ENCODE results near the gene LYZL2. TPM values are rescaled to one million over a fixed set of nuclear protein-coding genes. Genes with fewer than 3 reads are reported as not detected.
"Not testable (repeated sequence)": the region's sequence is repeated elsewhere in the genome, so short reads cannot be mapped to it uniquely, and the experiment has no call there.

The LYZL2 gene
- total RNA-seq, 1 donor from 2014 or later: not detected

- no peak for DNase-seq (ENCODE audit: low read depth)
- Histone ChIP-seq H3K4me3 (ENCODE audit: low read depth, low read length) (no peak overlapping the region), H3K27me3 (ENCODE audit: control insufficient read depth, insufficient read depth, low read length) (no peaks in the 10 kb centered on the region), H3K36me3 (ENCODE audit: control insufficient read depth, insufficient read depth, low read length) (no peaks in the 10 kb centered on the region)
- TF ChIP-seq CTCF (IDR thresholded peaks at IDR 0.05; ENCODE audit: insufficient read depth, low read length, poor library complexity, severe bottlenecking): no peak
These were observed 1.6 kb upstream of the LYZL2 start for GRCh38 chr10:30631188-30631587.

GRCh38 chr10:30630571-30630970 lies 1.0 kb upstream of the LYZL2 start:
- no peaks in the 10 kb centered on the region for H3K36me3 ChIP-seq (ENCODE audit: control insufficient read depth, insufficient read depth, low read length)
- no peaks in the 10 kb centered on the region for H3K27me3 ChIP-seq (ENCODE audit: control insufficient read depth, insufficient read depth, low read length)
- no peak for TF ChIP-seq CTCF (IDR thresholded peaks at IDR 0.05; ENCODE audit: insufficient read depth, low read length, poor library complexity, severe bottlenecking)
- no peak for DNase-seq (ENCODE audit: low read depth)
- no peak overlapping the region for H3K4me3 ChIP-seq (ENCODE audit: low read depth, low read length)

GRCh38 chr10:30628576-30628975 lies 977 bp downstream of the LYZL2 start:
- not testable (repeated sequence) for H3K36me3 ChIP-seq (ENCODE audit: control insufficient read depth, insufficient read depth, low read length); H3K4me3 ChIP-seq (ENCODE audit: low read depth, low read length); DNase-seq (ENCODE audit: low read depth); H3K27me3 ChIP-seq (ENCODE audit: control insufficient read depth, insufficient read depth, low read length)

- not testable (repeated sequence) for H3K27me3 ChIP-seq (ENCODE audit: control insufficient read depth, insufficient read depth, low read length); DNase-seq (ENCODE audit: low read depth); H3K4me3 ChIP-seq (ENCODE audit: low read depth, low read length); H3K36me3 ChIP-seq (ENCODE audit: control insufficient read depth, insufficient read depth, low read length)
These were observed 2.7 kb downstream of the LYZL2 start for GRCh38 chr10:30626837-30627236.

GRCh38 chr10:30626196-30626595 lies 3.4 kb downstream of the LYZL2 start:
- not testable (repeated sequence) for H3K4me3 ChIP-seq (ENCODE audit: low read depth, low read length); H3K27me3 ChIP-seq (ENCODE audit: control insufficient read depth, insufficient read depth, low read length); H3K36me3 ChIP-seq (ENCODE audit: control insufficient read depth, insufficient read depth, low read length); DNase-seq (ENCODE audit: low read depth)

GRCh38 chr10:30625080-30625479 lies 4.5 kb downstream of the LYZL2 start:
- no peaks in the 10 kb centered on the region for H3K27me3 ChIP-seq (ENCODE audit: control insufficient read depth, insufficient read depth, low read length)
- no peak overlapping the region for H3K4me3 ChIP-seq (ENCODE audit: low read depth, low read length)
- no peaks in the 10 kb centered on the region for H3K36me3 ChIP-seq (ENCODE audit: control insufficient read depth, insufficient read depth, low read length)
- DNase-seq (ENCODE audit: low read depth): no peak
- no peak for TF ChIP-seq CTCF (IDR thresholded peaks at IDR 0.05; ENCODE audit: insufficient read depth, low read length, poor library complexity, severe bottlenecking)

GRCh38 chr10:30619966-30620365 lies 9.6 kb downstream of the LYZL2 start:
- no peak for DNase-seq (ENCODE audit: low read depth)
- TF ChIP-seq CTCF (IDR thresholded peaks at IDR 0.05; ENCODE audit: insufficient read depth, low read length, poor library complexity, severe bottlenecking): no peak
- Histone ChIP-seq H3K27me3 (ENCODE audit: control insufficient read depth, insufficient read depth, low read length) (no peaks in the 10 kb centered on the region), H3K36me3 (ENCODE audit: control insufficient read depth, insufficient read depth, low read length) (no peaks in the 10 kb centered on the region), H3K4me3 (ENCODE audit: low read depth, low read length) (no peak overlapping the region)
